Measurements from ENCODE around the gene SFXN4. TPM values are rescaled to one million over a fixed set of nuclear protein-coding genes. Genes with fewer than 3 reads are reported as not detected.

The SFXN4 gene
- total RNA-seq, 3 donors from 2014 or later (not counting 1 experiment from before 2014, with no cell fraction given) = 5.5 to 13.7 (median 8.1) TPM

- no peaks in the 10 kb centered on the region for H3K27me3 Mint-ChIP-seq (ENCODE audit: low read depth in 2 of 2)
- H3K36me3 ChIP-seq (ENCODE audit: control insufficient read depth, insufficient read depth, low read length) = peaks cover 40% of the 10 kb centered on the region
- H3K36me3 Mint-ChIP-seq = peaks cover 5% of the 10 kb centered on the region
Observed at GRCh38 chr10:119116326-119116951, 49.1 kb downstream of the SFXN4 start.

GRCh38 chr10:119115926-119116325 lies 49.6 kb downstream of the SFXN4 start:
- no peaks in the 10 kb centered on the region for H3K27me3 Mint-ChIP-seq (ENCODE audit: low read depth in 2 of 2)
- no peak overlapping the region for H3K4me3 Mint-ChIP-seq
- no peak overlapping the region for H3K27ac ChIP-seq (ENCODE audit: low read length)
- H3K36me3 ChIP-seq (ENCODE audit: control insufficient read depth, insufficient read depth, low read length) = peaks cover 40% of the 10 kb centered on the region
- H3K9me3 Mint-ChIP-seq = no peaks in the 10 kb centered on the region
- WGBS (ENCODE audit: insufficient coverage) = 92% methylated on average over 8 of the region's 9 CpGs
- no peaks in the 10 kb centered on the region for H3K27me3 ChIP-seq (ENCODE audit: control insufficient read depth, insufficient read depth, low read length)
- ATAC-seq = no peak
- H3K36me3 Mint-ChIP-seq = peaks cover 5% of the 10 kb centered on the region
- no peak overlapping the region for H3K4me3 ChIP-seq (ENCODE audit: low read length)
- no peak overlapping the region for H3K27ac Mint-ChIP-seq
- H3K9me3 ChIP-seq (ENCODE audit: control insufficient read depth, insufficient read depth, low read length) = no peaks in the 10 kb centered on the region
- peaks cover 7% of the 10 kb centered on the region in 2 donors for H3K4me1 Mint-ChIP-seq
- no peak for DNase-seq
- TF ChIP-seq CTCF (IDR thresholded peaks at IDR 0.05) = no peak
- intact Hi-C loops (cut with micrococcal nuclease) = no loop called here
- peaks cover 14% of the 10 kb centered on the region for H3K4me1 ChIP-seq (ENCODE audit: control insufficient read depth, insufficient read depth, low read length)

More at GRCh38 chr10:119116326-119116951, 49.1 kb downstream of the SFXN4 start:
- Mint-ChIP-seq H3K9me3 (no peaks in the 10 kb centered on the region), H3K4me1 (peaks cover 7% of the 10 kb centered on the region in 2 donors), H3K27ac (no peak overlapping the region), H3K4me3 (no peak overlapping the region)
- DNase-seq = no peak
- Histone ChIP-seq H3K27ac (ENCODE audit: low read length) (no peak overlapping the region), H3K4me3 (ENCODE audit: low read length) (no peak overlapping the region), H3K4me1 (ENCODE audit: control insufficient read depth, insufficient read depth, low read length) (peaks cover 17% of the 10 kb centered on the region), H3K9me3 (ENCODE audit: control insufficient read depth, insufficient read depth, low read length) (no peaks in the 10 kb centered on the region), H3K27me3 (ENCODE audit: control insufficient read depth, insufficient read depth, low read length) (no peaks in the 10 kb centered on the region)
- WGBS (ENCODE audit: insufficient coverage) = 98% methylated on average over 6 of the region's 6 CpGs
- intact Hi-C loops (cut with micrococcal nuclease) = no loop called here
- no peak for TF ChIP-seq CTCF (IDR thresholded peaks at IDR 0.05)
- ATAC-seq = no peak

GRCh38 chr10:119113751-119114732 lies 51.5 kb downstream of the SFXN4 start:
- DNase-seq (no peak), ATAC-seq (peak in 2 of 3 donors; percentile 30 to 47)
- H3K27me3 Mint-ChIP-seq (ENCODE audit: low read depth in 2 of 2) = no peaks in the 10 kb centered on the region
- Histone ChIP-seq H3K4me1 (ENCODE audit: control insufficient read depth, insufficient read depth, low read length) (no peaks in the 10 kb centered on the region), H3K9me3 (ENCODE audit: control insufficient read depth, insufficient read depth, low read length) (no peaks in the 10 kb centered on the region), H3K36me3 (ENCODE audit: control insufficient read depth, insufficient read depth, low read length) (peaks cover 52% of the 10 kb centered on the region), H3K27ac (ENCODE audit: low read length) (no peak overlapping the region), H3K27me3 (ENCODE audit: control insufficient read depth, insufficient read depth, low read length) (no peaks in the 10 kb centered on the region), H3K4me3 (ENCODE audit: low read length) (no peak overlapping the region)
- no peak for TF ChIP-seq CTCF (IDR thresholded peaks at IDR 0.05)
- no peaks in the 10 kb centered on the region for H3K4me1 Mint-ChIP-seq
- WGBS (ENCODE audit: insufficient coverage) = 78% methylated on average over 11 of the region's 11 CpGs
- H3K27ac Mint-ChIP-seq = peak overlapping the region in 1 of 2 donors; percentile 64
- H3K9me3 Mint-ChIP-seq = no peaks in the 10 kb centered on the region
- H3K4me3 Mint-ChIP-seq = no peak overlapping the region
- intact Hi-C loops (cut with micrococcal nuclease) = no loop called here
- peaks cover 5% of the 10 kb centered on the region for H3K36me3 Mint-ChIP-seq
